Prostate gland (tissue), 2 donors: ENCODE measurements around the gene GLP2R. TPM values are rescaled to one million over a fixed set of nuclear protein-coding genes. Genes with fewer than 3 reads are reported as not detected.

Experiments
- DNase-seq: peaks from one replicate; pipeline ENCODE4 v3.0.0-alpha.2; 2019; ENCODE audit warnings: low spot score
- H3K27ac ChIP-seq, 2 donors: fragments of 200-600 bp; sonication (generic); 2 replicates each; pipeline ENCODE4 v1.5.1; 2017 to 2019
- H3K27me3 ChIP-seq: fragments of 200-600 bp; sonication (generic); replicated peaks from 2 replicates; pipeline ENCODE4 v1.5.1; 2019; ENCODE audit not compliant: insufficient read depth
- H3K36me3 ChIP-seq, 2 donors: fragments of 200-600 bp; sonication (generic); 1 replicate in 1 of 2; 2 replicates in 1 of 2; pipeline versions ENCODE4 v1.5.1 to v1.8.1; 2017 to 2019
- H3K4me1 ChIP-seq: fragments of 200-600 bp; sonication (generic); replicated peaks from 2 replicates; pipeline ENCODE4 v1.5.1; 2019
- H3K4me3 ChIP-seq, 2 donors: fragments of 200-600 bp; sonication (generic); 2 replicates each; pipeline ENCODE4 v1.5.1; 2017 to 2019
- H3K9me3 ChIP-seq: fragments of 200-600 bp; sonication (generic); 2 replicates; pipeline ENCODE4 v1.5.1; 2017
- POLR2A ChIP-seq: fragments of 450-650 bp; IDR thresholded peaks from one replicate; pipeline ENCODE4 v1.6.1; 2016; ENCODE audit warnings: antibody characterized with exemption, mild to moderate bottlenecking
- POLR2AphosphoS5 ChIP-seq: sonication (generic); formaldehyde crosslinking; IDR thresholded peaks from one replicate; pipeline ENCODE4 v1.6.1; 2017; ENCODE audit warnings: antibody characterized with exemption
- WGBS: methylation state at CpG from one replicate; pipeline ENCODE4 v1.1.5; 2018; 5-methylcytosine and 5-hydroxymethylcytosine counted together
- intact Hi-C: fragments of 100-400 bp; cut with DNase I; formaldehyde crosslinking; loops from one replicate; pipeline ENCODE4 v1.14.2; 2022
- total RNA-seq, 2 donors: library from RNA; depleted of rRNA; stranded (reverse); fragments of >200 nt; gene quantifications; one replicate each; pipeline ENCODE4 v1.1.0, GENCODE V29; 2016
- TF ChIP-seq, protein P1 (sequence below), 4 experiments: fragments of 200-600 bp in 2 of 4; fragments of 450-650 bp in 2 of 4; sonication (generic) in 2 of 4; IDR thresholded peaks; 1 replicate in 3 of 4; 2 replicates in 1 of 4; pipeline ENCODE4 v1.5.1; 2016 to 2019; ENCODE audit warnings: antibody characterized with exemption in 4 of 4, mild to moderate bottlenecking in 2 of 4, moderate library complexity in 2 of 4

Gene GLP2R
- total RNA-seq, 2 donors from 2014 or later: 0.34 to 1.5 TPM

GRCh38 chr17:9818760-9819159, 7.0 kb upstream of the GLP2R start:
- WGBS: 81% methylated on average over 4 of the region's 4 CpGs
- Histone ChIP-seq H3K27ac (no peak overlapping the region), H3K4me1 (no peaks in the 10 kb centered on the region), H3K27me3 (no peaks in the 10 kb centered on the region), H3K4me3 (no peak overlapping the region), H3K9me3 (no peaks in the 10 kb centered on the region), H3K36me3 (no peaks in the 10 kb centered on the region)
- intact Hi-C loops: no loop called here
- TF ChIP-seq, protein P1, sequence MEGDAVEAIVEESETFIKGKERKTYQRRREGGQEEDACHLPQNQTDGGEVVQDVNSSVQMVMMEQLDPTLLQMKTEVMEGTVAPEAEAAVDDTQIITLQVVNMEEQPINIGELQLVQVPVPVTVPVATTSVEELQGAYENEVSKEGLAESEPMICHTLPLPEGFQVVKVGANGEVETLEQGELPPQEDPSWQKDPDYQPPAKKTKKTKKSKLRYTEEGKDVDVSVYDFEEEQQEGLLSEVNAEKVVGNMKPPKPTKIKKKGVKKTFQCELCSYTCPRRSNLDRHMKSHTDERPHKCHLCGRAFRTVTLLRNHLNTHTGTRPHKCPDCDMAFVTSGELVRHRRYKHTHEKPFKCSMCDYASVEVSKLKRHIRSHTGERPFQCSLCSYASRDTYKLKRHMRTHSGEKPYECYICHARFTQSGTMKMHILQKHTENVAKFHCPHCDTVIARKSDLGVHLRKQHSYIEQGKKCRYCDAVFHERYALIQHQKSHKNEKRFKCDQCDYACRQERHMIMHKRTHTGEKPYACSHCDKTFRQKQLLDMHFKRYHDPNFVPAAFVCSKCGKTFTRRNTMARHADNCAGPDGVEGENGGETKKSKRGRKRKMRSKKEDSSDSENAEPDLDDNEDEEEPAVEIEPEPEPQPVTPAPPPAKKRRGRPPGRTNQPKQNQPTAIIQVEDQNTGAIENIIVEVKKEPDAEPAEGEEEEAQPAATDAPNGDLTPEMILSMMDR (IDR thresholded peaks at IDR 0.05): no peak
- TF ChIP-seq POLR2AphosphoS5 (no peak), POLR2A (no peak)
- DNase-seq: no peak

GRCh38 chr17:9820448-9820847, 5.3 kb upstream of the GLP2R start:
- TF ChIP-seq POLR2AphosphoS5: no peak
- no peak for TF ChIP-seq POLR2A
- TF ChIP-seq, protein P1 (IDR thresholded peaks at IDR 0.05): no peak
- DNase-seq: no peak
- intact Hi-C loops: no loop called here
- Histone ChIP-seq H3K4me3 (no peak overlapping the region), H3K27me3 (no peaks in the 10 kb centered on the region), H3K27ac (no peak overlapping the region), H3K4me1 (no peaks in the 10 kb centered on the region), H3K36me3 (no peaks in the 10 kb centered on the region), H3K9me3 (no peaks in the 10 kb centered on the region)
- WGBS: 94% methylated on average over 3 of the region's 3 CpGs

- Histone ChIP-seq H3K27ac (no peak within 1 kb of the TSS), H3K27me3 (no peaks in the 10 kb centered on the region), H3K4me1 (no peaks in the 10 kb centered on the region), H3K4me3 (no peak within 1 kb of the TSS), H3K9me3 (no peaks in the 10 kb centered on the region), H3K36me3 (no peaks in the 10 kb centered on the region)
- DNase-seq: no peak
- no peak for TF ChIP-seq POLR2A
- no peak for TF ChIP-seq POLR2AphosphoS5
- TF ChIP-seq, protein P1 (IDR thresholded peaks at IDR 0.05): no peak
- WGBS: 64% methylated on average over 15 of the region's 15 CpGs
- intact Hi-C loops: no loop called here
Observed at GRCh38 chr17:9821921-9822320, 3.8 kb upstream of the GLP2R start, which contains the start of gene GSG1L2. TSS of gene GSG1L2 (minus strand) at chr17:9822079. CDS start at chr17:9822071, 8 bp downstream.

DNA sequence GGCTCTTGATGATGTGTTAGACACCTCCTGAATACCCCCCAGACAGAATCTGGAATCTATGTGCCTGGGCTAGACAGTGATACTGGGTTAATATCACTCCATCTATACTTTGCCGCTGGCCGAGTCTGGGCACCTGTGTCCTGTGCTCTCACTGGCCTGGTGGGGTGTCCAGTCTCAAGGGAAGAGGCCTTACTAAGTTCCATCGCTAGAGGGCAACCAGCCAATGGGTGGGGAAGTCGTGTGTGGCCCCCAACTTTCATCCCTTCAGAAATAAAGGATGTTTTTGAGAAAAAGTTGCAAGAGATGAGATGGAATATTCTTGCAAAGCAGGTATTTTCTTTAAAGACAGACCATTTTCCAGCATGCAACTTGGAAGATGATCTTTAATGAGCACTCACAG, 1.6 kb upstream of the GLP2R start:
- no peak for DNase-seq
- no peak overlapping the region for H3K4me3 ChIP-seq
- no peaks in the 10 kb centered on the region for H3K36me3 ChIP-seq
- TF ChIP-seq POLR2A (no peak), POLR2AphosphoS5 (no peak)
- TF ChIP-seq, protein P1 (IDR thresholded peaks at IDR 0.05): no peak
- H3K27me3 ChIP-seq: no peaks in the 10 kb centered on the region
- intact Hi-C loops: no loop called here
- 51% methylated on average over 4 of the region's 4 CpGs for WGBS
- H3K9me3 ChIP-seq: no peaks in the 10 kb centered on the region
- H3K27ac ChIP-seq: no peak overlapping the region
- no peaks in the 10 kb centered on the region for H3K4me1 ChIP-seq

DNA sequence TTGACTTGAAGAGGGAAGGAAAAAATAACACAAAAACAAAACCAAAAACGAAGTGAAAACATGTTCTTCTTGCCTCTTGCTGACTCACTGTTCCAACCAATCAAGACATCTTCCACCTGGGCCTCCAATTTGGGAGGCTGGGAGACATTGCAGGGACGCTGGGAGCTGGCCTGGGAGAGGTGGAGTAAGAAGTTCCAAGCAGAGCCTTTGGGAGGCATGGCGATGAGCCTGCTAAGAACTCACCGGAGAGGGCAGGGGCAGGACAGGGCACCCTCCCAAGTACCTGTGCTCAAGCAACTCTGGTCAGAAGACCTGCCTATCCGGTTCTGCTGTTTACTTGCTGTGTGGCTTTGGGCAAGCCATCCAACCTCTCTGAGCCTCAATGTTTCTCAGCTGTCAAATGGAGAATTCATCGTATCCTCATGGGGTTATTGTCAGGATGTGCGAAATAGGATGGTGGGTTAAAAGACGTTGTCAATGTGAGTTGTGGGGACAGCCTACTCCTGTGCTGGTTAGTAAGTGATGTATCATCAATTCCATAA, 856 bp upstream of the GLP2R start:
- 76% methylated on average over 8 of the region's 8 CpGs for WGBS
- no peaks in the 10 kb centered on the region for H3K36me3 ChIP-seq
- H3K27ac ChIP-seq: no peak overlapping the region
- H3K4me3 ChIP-seq: no peak overlapping the region
- DNase-seq: no peak
- H3K9me3 ChIP-seq: no peaks in the 10 kb centered on the region
- intact Hi-C loops: no loop called here
- no peaks in the 10 kb centered on the region for H3K27me3 ChIP-seq
- no peak for TF ChIP-seq POLR2AphosphoS5
- no peak for TF ChIP-seq POLR2A
- TF ChIP-seq, protein P1 (IDR thresholded peaks at IDR 0.05): no peak
- no peaks in the 10 kb centered on the region for H3K4me1 ChIP-seq
